NCI-H1694 treated with DMSO at 0.1 percent for 48 hours (cell line): ENCODE measurements around the gene ZGLP1.
"Not testable (repeated sequence)": the region's sequence is repeated elsewhere in the genome, so short reads cannot be mapped to it uniquely, and the experiment has no call there.

Source experiments
- DNase-seq: peaks from one replicate; lab custom pipeline; 2025; lab: John Stamatoyannopoulos, UW

The ZGLP1 gene

DNA sequence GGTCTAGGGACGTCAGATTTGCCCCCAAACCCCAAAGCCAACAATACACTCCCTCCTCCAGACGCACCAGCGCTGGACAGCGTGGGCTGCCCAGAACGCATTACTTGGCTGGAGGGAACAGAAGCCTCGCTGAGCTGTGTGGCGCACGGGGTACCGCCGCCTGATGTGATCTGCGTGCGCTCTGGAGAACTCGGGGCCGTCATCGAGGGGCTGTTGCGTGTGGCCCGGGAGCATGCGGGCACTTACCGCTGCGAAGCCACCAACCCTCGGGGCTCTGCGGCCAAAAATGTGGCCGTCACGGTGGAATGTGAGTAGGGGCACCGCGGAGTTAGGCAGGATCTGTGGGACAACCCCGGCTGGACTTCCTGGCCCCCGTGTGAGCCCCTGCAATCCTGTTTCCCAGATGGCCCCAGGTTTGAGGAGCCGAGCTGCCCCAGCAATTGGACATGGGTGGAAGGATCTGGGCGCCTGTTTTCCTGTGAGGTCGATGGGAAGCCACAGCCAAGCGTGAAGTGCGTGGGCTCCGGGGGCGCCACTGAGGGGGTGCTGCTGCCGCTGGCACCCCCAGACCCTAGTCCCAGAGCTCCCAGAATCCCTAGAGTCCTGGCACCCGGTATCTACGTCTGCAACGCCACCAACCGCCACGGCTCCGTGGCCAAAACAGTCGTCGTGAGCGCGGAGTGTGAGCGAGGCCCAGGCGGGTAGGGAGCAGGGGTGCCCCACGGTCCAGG is 15.8 kb downstream of the ZGLP1 start:
- no peak for DNase-seq

- DNase-seq: no peak
These were observed 16.6 kb downstream of the ZGLP1 start for GRCh38 chr19:10292789-10293636.

- DNase-seq: peak; percentile 24
These were observed 17.3 kb downstream of the ZGLP1 start for GRCh38 chr19:10292206-10292788.

GRCh38 chr19:10291554-10292205 is 17.9 kb downstream of the ZGLP1 start:
- DNase-seq: no peak

GRCh38 chr19:10290876-10291553 is 18.6 kb downstream of the ZGLP1 start:
- no peak for DNase-seq

DNA sequence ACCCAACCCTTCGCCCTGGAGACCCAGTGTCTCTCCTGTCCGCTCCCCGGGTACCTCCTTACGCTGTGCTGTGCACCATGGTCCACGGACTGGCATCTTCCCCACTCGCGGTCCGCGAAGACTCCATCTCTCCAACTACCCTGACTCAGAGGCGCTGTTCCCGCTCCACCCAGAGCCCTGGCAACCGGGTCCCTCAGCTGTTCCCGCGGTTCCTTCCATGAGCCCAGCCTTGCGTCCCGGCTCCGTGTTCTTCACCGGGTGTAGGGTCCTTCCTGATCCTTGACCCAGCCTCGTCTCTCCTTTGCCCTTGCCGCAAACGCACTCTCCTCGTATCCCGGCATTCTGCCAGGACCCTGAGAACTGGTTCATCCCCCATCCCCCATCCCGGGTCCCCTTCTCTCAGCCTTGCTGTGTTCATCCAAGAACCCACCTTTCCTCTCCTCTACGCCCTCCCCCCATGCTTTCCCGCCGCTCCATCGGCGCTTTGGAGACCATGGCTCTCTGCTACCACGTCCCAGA is 19.2 kb downstream of the ZGLP1 start:
- DNase-seq: no peak

DNA sequence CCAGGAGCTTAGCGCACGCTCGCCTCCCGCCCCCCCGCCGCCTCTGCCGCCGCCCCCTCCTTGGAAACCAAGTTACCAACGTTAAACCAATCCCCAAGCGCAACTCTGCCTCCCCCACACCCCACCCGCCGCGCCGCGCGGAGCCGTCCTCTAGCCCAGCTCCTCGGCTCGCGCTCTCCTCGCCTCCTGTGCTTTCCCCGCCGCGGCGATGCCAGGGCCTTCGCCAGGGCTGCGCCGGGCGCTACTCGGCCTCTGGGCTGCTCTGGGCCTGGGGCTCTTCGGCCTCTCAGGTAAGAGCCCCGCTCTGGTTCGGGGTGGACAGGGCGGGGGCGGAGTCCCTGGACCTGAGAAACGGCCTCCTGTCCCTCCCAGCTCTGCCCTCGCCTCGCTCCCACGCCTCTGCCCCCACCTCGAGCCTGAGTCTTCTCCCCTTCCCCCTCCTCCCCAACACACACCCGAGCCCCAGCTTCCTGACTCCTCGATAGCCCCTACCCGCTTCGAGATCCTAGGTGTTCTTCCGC is 19.7 kb downstream of the ZGLP1 start, which contains the start of gene ICAM5:
ICAM5 (plus strand) TSS at position 117 of the 521 bp plus-strand sequence; CDS start at position 209, 92 bp downstream.
- no peak for DNase-seq

DNA sequence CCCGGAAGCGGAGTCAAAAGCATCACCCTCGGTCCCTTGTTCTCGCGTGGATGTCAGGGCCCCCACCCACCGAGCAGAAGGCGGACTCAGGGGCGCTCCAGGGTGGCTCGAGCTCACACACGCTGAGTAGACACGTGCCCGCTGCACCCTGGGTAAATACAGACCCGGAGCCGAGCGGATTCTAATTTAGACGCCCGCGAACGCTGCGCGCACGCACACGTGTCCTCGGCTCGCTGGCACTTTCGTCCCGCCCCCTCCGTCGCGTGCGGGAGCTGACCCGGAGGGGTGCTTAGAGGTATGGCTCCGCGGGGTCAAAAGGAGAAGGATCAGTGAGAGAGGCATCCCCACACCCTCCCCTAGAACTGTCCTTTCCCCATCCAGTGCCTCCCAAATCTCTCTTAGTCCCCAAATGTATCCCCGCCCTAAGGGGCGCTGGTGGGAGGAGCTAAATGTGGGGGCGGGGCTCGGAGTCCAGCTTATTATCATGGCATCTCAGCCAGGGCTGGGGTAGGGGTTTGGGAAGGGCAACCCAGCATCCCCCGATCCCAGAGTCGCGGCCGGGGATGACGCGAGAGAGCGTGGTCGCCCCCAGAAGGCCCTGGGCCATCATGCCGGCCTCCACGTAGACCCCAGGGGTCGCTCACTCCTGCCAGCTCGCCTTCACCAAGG is 20.3 kb downstream of the ZGLP1 start:
- DNase-seq: peak; percentile 29

DNA sequence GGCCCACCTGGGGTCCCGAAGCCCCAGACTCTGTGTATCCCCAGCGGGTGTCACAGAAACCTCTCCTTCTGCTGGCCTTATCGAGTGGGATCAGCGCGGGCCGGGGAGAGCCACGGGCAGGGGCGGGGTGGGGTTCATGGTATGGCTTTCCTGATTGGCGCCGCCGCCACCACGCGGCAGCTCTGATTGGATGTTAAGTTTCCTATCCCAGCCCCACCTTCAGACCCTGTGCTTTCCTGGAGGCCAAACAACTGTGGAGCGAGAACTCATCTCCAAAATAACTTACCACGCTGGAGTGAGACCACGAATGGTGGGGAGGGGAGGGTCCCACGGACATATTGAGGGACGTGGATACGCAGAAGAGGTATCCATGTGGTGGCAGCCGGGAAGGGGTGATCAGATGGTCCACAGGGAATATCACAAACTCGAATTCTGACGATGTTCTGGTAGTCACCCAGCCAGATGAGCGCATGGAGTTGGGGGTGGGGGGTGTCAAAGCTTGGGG is 20.9 kb downstream of the ZGLP1 start:
- no peak for DNase-seq

DNA sequence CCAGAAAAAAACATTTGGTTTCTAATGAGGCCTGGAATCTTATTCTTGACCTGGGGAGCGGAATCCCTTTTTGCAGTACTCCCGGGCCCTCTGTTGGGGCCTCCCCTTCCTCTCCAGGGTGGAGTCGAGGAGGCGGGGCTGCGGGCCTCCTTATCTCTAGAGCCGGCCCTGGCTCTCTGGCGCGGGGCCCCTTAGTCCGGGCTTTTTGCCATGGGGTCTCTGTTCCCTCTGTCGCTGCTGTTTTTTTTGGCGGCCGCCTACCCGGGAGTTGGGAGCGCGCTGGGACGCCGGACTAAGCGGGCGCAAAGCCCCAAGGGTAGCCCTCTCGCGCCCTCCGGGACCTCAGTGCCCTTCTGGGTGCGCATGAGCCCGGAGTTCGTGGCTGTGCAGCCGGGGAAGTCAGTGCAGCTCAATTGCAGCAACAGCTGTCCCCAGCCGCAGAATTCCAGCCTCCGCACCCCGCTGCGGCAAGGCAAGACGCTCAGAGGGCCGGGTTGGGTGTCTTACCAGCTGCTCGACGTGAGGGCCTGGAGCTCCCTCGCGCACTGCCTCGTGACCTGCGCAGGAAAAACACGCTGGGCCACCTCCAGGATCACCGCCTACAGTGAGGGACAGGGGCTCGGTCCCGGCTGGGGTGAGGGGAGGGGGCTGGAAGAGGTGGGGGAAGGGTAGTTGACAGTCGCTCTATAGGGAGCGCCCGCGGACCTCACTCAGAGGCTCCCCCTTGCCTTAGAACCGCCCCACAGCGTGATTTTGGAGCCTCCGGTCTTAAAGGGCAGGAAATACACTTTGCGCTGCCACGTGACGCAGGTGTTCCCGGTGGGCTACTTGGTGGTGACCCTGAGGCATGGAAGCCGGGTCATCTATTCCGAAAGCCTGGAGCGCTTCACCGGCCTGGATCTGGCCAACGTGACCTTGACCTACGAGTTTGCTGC is 22.5 kb downstream of the ZGLP1 start, which contains the start of gene ICAM4:
ICAM4 (plus strand) TSS at position 153 of the 935 bp plus-strand sequence; CDS start at position 211, 58 bp downstream.
- DNase-seq: peak; percentile 4

DNA sequence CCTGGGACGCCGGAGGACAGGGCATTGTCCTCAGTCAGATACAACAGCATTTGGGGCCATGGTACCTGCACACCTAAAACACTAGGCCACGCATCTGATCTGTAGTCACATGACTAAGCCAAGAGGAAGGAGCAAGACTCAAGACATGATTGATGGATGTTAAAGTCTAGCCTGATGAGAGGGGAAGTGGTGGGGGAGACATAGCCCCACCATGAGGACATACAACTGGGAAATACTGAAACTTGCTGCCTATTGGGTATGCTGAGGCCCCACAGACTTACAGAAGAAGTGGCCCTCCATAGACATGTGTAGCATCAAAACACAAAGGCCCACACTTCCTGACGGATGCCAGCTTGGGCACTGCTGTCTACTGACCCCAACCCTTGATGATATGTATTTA is 24.2 kb downstream of the ZGLP1 start:
- no peak for DNase-seq

DNA sequence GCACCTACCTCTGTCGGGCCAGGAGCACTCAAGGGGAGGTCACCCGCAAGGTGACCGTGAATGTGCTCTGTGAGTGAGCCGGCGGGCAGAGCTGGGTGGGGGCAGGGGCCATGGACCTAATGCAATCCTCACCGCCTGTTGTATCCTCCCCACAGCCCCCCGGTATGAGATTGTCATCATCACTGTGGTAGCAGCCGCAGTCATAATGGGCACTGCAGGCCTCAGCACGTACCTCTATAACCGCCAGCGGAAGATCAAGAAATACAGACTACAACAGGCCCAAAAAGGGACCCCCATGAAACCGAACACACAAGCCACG is 24.7 kb downstream of the ZGLP1 start:
- no peak for DNase-seq

DNA sequence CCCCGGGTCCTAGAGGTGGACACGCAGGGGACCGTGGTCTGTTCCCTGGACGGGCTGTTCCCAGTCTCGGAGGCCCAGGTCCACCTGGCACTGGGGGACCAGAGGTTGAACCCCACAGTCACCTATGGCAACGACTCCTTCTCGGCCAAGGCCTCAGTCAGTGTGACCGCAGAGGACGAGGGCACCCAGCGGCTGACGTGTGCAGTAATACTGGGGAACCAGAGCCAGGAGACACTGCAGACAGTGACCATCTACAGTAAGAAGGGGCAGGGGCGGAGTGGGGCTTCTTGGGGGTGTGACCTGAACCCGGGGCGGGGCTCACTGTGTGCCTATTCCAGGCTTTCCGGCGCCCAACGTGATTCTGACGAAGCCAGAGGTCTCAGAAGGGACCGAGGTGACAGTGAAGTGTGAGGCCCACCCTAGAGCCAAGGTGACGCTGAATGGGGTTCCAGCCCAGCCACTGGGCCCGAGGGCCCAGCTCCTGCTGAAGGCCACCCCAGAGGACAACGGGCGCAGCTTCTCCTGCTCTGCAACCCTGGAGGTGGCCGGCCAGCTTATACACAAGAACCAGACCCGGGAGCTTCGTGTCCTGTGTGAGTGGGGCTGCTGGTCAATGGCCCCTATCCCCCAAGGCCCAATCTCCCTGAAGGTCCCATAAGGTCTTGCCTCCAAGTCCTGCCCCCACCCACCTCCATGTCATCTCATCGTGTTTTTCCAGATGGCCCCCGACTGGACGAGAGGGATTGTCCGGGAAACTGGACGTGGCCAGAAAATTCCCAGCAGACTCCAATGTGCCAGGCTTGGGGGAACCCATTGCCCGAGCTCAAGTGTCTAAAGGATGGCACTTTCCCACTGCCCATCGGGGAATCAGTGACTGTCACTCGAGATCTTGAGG is 25.3 kb downstream of the ZGLP1 start:
- DNase-seq: no peak

- DNase-seq: no peak
These were observed 26.1 kb downstream of the ZGLP1 start for GRCh38 chr19:10283301-10284064.

- not testable (repeated sequence) for DNase-seq
These were observed 27.6 kb downstream of the ZGLP1 start for GRCh38 chr19:10282043-10282442.

DNA sequence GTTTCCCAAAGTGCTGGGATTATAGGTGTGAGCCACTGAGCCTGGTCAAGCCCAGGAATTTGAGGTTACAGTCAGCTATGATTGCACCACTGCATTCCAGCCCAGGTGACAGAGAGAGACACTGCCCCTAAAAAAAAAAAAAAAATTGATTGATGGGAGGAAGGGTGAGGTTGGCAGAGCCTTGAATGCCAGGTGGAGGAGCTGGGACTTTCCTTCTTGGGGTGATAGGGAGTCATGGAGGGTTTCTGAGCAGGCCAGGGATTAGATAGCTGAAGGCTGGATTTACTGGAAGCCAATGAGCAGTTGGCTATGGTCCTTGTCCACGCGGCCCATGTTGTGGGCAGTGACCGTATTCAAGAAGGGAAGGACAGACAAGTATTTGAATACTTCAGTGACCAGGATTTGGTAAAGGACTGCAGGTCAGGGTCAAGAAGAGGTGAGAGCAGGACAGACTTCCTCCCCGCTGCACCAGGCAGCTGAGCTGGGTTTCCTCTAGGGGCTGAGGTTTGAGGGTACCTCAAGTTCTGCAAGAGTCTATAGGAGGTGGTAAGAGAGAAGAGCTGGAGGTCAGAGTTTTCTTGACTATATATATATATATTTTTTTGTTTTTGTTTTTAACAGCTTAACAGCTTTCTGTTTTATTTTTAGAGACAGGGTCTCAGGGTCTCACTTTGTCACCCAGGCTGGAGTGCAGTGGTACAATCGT is 29.7 kb downstream of the ZGLP1 start:
- DNase-seq: no peak

GRCh38 chr19:10278935-10279334 is 30.7 kb downstream of the ZGLP1 start:
- DNase-seq: no peak
